Uterus (tissue), 4 donors: ENCODE results near the gene SLC36A2. TPM values are rescaled to one million over a fixed set of nuclear protein-coding genes. Genes with fewer than 3 reads are reported as not detected.

Experiments
- DNase-seq, 2 donors: peaks; one replicate each; pipeline ENCODE4 v3.0.0-alpha.2; 2019 to 2020
- H3K27ac ChIP-seq, 2 donors: fragments of 200-600 bp; sonication (generic); 1 replicate in 1 of 2; 2 replicates in 1 of 2; pipeline ENCODE4 v1.5.1; 2016 to 2018
- H3K27me3 ChIP-seq, 2 donors: fragments of 200-600 bp; sonication (generic); one replicate each; pipeline ENCODE4 v1.5.1; 2018 to 2019; ENCODE audit warnings: control low read depth in 1 of 2
- H3K36me3 ChIP-seq, 2 donors: fragments of 200-600 bp; sonication (generic); one replicate each; pipeline ENCODE4 v1.5.1; 2019; ENCODE audit warnings: control low read depth in 1 of 2
- H3K4me1 ChIP-seq, 2 donors: fragments of 200-600 bp; sonication (generic); one replicate each; pipeline ENCODE4 v1.5.1; 2018 to 2019; ENCODE audit warnings: control low read depth in 1 of 2
- H3K4me3 ChIP-seq, 2 donors: fragments of 200-600 bp; sonication (generic); 1 replicate in 1 of 2; 2 replicates in 1 of 2; pipeline ENCODE4 v1.5.1; 2018 to 2019; ENCODE audit warnings: mild to moderate bottlenecking in 1 of 2
- H3K9me3 ChIP-seq, 2 donors: fragments of 200-600 bp; sonication (generic); one replicate each; pipeline ENCODE4 v1.5.1; 2019; ENCODE audit warnings: control low read depth in 1 of 2
- CTCF ChIP-seq, 4 experiments: fragments of 200-600 bp in 2 of 4; fragments of 450-650 bp in 2 of 4; sonication (generic) in 2 of 4; IDR thresholded peaks; one replicate each; pipeline ENCODE4 v1.5.1; 2016 to 2019; ENCODE audit warnings: antibody characterized with exemption in 4 of 4, mild to moderate bottlenecking in 2 of 4, moderate library complexity in 1 of 4
- POLR2A ChIP-seq, 2 donors: fragments of 450-650 bp; IDR thresholded peaks; one replicate each; pipeline ENCODE4 v1.6.1; 2016; ENCODE audit warnings: antibody characterized with exemption in 2 of 2, mild to moderate bottlenecking in 1 of 2, moderate library complexity in 1 of 2
- intact Hi-C: fragments of 100-400 bp; cut with DNase I; formaldehyde crosslinking; loops from one replicate; pipeline ENCODE4 v1.15.1; 2023; ENCODE audit warnings: low total_unique reads
- total RNA-seq, 4 donors: library from RNA; depleted of rRNA in 3 of 4; stranded (reverse); fragments of >200 nt in 3 of 4; gene quantifications; one replicate each; pipeline versions ENCODE4 v1.1.0 to v1.2.4, GENCODE V29; 2014 to 2023
- donor health status: DM: yes; HTN: yes; CAD: no.

SLC36A2 gene
- total RNA-seq, 4 donors from 2014 or later = not detected

DNA sequence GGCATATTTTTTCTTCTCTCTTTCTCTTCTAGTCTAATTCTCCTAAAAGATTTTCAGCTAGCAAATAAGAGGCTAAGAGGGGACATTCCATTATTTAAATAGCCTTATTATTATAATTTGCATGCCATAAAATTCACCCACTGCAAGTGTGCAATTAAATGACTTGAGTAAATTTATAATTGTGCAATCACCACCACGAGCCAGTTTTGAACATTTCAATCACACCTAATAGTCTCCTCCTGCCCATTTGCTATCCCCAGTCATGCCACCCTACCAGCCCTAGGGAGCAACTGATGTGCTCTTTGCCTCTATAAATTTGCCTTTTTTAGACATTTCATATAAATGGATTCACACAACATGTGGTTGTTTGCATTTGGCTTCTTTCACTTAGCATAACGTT is 12.0 kb upstream of the SLC36A2 start:
- H3K27me3 ChIP-seq = no peaks in the 10 kb centered on the region
- TF ChIP-seq CTCF (IDR thresholded peaks at IDR 0.05) = no peak
- TF ChIP-seq POLR2A (IDR thresholded peaks at IDR 0.05) = no peak
- no peaks in the 10 kb centered on the region for H3K4me1 ChIP-seq
- H3K4me3 ChIP-seq = no peak overlapping the region
- H3K36me3 ChIP-seq = no peaks in the 10 kb centered on the region
- intact Hi-C loops = no loop called here
- H3K27ac ChIP-seq = no peak overlapping the region
- H3K9me3 ChIP-seq = no peaks in the 10 kb centered on the region
- DNase-seq = no peak

DNA sequence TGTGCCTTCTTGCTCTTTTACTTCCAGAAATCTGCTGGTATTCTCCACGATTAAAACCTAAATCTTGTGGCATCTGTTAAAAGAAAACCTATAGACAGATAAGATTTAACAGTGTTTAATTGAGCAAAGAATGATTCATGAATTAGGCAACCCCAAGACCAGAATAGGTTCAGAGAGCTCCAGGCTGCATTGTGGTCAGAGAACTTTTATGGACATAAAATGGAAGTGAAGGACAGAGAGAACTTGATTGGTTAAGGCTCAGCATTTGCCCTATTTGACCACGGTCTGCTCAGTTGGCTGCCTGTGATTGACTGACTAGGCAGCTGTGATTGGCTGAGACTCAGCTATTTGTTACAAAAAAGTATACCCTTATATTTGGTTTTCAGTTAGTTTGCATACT is 10.4 kb upstream of the SLC36A2 start:
- no peaks in the 10 kb centered on the region for H3K9me3 ChIP-seq
- intact Hi-C loops = no loop called here
- TF ChIP-seq CTCF (IDR thresholded peaks at IDR 0.05) = no peak
- no peak for TF ChIP-seq POLR2A (IDR thresholded peaks at IDR 0.05)
- no peaks in the 10 kb centered on the region for H3K36me3 ChIP-seq
- no peak overlapping the region for H3K4me3 ChIP-seq
- H3K4me1 ChIP-seq = no peaks in the 10 kb centered on the region
- DNase-seq = no peak
- no peak overlapping the region for H3K27ac ChIP-seq
- no peaks in the 10 kb centered on the region for H3K27me3 ChIP-seq

DNA sequence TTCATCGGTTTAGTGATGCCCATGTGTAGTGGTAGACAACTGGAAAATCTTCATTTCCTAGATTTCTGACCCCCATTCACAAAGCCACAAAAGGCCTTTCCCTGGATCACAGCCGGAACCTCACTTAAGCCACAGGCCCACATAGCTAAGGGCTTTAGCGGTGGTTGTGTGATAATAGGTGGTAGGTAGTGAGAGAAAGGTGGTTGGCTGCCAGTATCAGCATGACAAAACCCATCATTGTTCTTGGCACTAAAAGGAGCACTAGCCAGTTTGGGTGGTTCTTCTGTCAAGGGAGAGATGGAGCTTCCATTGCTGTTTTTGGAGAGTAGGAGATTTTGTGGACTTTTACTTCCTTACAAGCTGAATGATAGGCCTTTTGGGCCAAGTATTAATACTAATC is 9.7 kb upstream of the SLC36A2 start:
- no peak overlapping the region for H3K4me3 ChIP-seq
- H3K27me3 ChIP-seq = no peaks in the 10 kb centered on the region
- no peaks in the 10 kb centered on the region for H3K36me3 ChIP-seq
- no peak overlapping the region for H3K27ac ChIP-seq
- no peaks in the 10 kb centered on the region for H3K4me1 ChIP-seq
- intact Hi-C loops = no loop called here
- TF ChIP-seq CTCF (IDR thresholded peaks at IDR 0.05) (no peak), POLR2A (IDR thresholded peaks at IDR 0.05) (no peak)
- no peak for DNase-seq
- H3K9me3 ChIP-seq = no peaks in the 10 kb centered on the region

DNA sequence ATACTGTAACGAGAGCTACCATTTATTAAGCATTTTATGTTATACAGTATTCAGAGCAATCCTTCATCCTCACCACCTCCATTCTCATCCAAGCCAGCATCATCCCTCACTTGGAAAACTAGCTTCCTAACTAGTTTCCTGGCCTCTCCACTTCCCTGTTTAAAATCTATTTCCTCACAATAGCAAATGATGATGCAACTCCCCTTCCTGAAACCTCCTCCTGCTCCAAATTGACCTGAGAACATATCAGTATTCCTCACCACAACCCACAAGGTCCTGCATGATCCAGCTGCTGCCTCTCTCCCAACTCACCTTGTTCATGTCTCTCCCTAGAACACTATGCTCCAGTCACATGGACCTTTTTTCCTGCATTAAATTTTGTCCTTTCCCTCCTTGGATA is 4.3 kb upstream of the SLC36A2 start:
- Histone ChIP-seq H3K4me1 (no peaks in the 10 kb centered on the region), H3K4me3 (no peak overlapping the region), H3K27me3 (no peaks in the 10 kb centered on the region), H3K27ac (no peak overlapping the region), H3K36me3 (no peaks in the 10 kb centered on the region), H3K9me3 (no peaks in the 10 kb centered on the region)
- intact Hi-C loops = no loop called here
- no peak for DNase-seq
- TF ChIP-seq CTCF (IDR thresholded peaks at IDR 0.05) (no peak), POLR2A (IDR thresholded peaks at IDR 0.05) (no peak)

DNA sequence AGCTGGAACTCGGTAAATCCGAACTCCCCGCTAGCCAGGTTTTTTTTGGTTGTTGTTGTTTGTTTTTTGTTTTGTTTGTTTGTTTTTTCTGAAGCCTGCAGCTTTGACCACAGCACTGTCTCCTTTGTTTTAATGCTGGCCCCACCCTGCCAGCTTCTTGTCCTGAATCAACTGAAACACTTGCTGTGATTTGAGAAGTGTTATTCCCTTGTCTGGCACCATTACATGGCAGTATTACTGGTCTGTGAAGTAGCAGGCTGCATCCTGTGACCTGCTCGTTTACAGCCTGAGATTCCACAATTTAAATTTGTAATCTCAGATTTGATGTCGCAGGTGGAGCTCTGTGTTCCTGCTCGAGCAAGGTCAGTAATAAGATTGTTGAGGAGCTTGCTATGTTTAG is 1.4 kb upstream of the SLC36A2 start:
- DNase-seq = no peak
- Histone ChIP-seq H3K36me3 (no peaks in the 10 kb centered on the region), H3K4me3 (no peak overlapping the region), H3K9me3 (no peaks in the 10 kb centered on the region), H3K4me1 (no peaks in the 10 kb centered on the region), H3K27ac (no peak overlapping the region), H3K27me3 (no peaks in the 10 kb centered on the region)
- TF ChIP-seq CTCF (IDR thresholded peaks at IDR 0.05) = no peak
- no peak for TF ChIP-seq POLR2A (IDR thresholded peaks at IDR 0.05)
- intact Hi-C loops = no loop called here
